Activated CD8-positive, alpha-beta T cell treated with anti-CD3 and anti-CD28 coated beads for 36 hours (primary cell): ENCODE results near the gene TTC23L. TPM values are rescaled to one million over a fixed set of nuclear protein-coding genes. Genes with fewer than 3 reads are reported as not detected.

Experiments used
- ATAC-seq: fragments of 200-7000 bp; cut with Tn5 transposase; one replicate; pipeline ENCODE4 v1.10.0; 2021; ENCODE audit warnings: mild to moderate bottlenecking, moderate library complexity
- CTCF ChIA-PET: fragments of 350-600 bp; sonication (Branson Sonifier 250); formaldehyde crosslinking; loops from one replicate; lab custom pipeline; 2021; ENCODE audit warnings: antibody characterized with exemption; lab: Charles Lee
- POLR2A ChIA-PET: fragments of 350-600 bp; sonication (Branson Sonifier 250); formaldehyde crosslinking; loops from one replicate; lab custom pipeline; 2021; ENCODE audit warnings: antibody characterized with exemption; lab: Charles Lee
- DNase-seq: peaks from one replicate; pipeline ENCODE4 v3.0.0-alpha.2; 2020
- H3K27ac Mint-ChIP-seq: one replicate; pipeline ENCODE4 v1.8.0; 2021; ENCODE audit warnings: mild to moderate bottlenecking, mixed read lengths
- H3K27me3 Mint-ChIP-seq: one replicate; pipeline ENCODE4 v1.8.0; 2021; ENCODE audit warnings: mixed read lengths
- H3K36me3 Mint-ChIP-seq: one replicate; pipeline ENCODE4 v1.8.0; 2021; ENCODE audit warnings: low read depth, mixed read lengths
- H3K4me1 Mint-ChIP-seq: one replicate; pipeline ENCODE4 v1.8.0; 2021; ENCODE audit warnings: low read depth, mixed read lengths
- H3K4me3 Mint-ChIP-seq: one replicate; pipeline ENCODE4 v1.8.0; 2021; ENCODE audit warnings: mild to moderate bottlenecking, moderate library complexity, mixed read lengths
- H3K9me3 Mint-ChIP-seq: one replicate; pipeline ENCODE4 v1.8.0; 2021; ENCODE audit warnings: mixed read lengths
- CTCF ChIP-seq: fragments of 200-600 bp; IDR thresholded peaks from one replicate; pipeline ENCODE4 v1.8.0; 2022; ENCODE audit warnings: antibody characterized with exemption, mild to moderate bottlenecking
- intact Hi-C: fragments of 100-400 bp; cut with micrococcal nuclease; formaldehyde crosslinking; loops from one replicate; pipeline ENCODE4 v1.10.0; 2022
- total RNA-seq, 2 experiments: library from RNA; stranded (reverse); gene quantifications; one replicate each; pipeline ENCODE4 v1.2.3, GENCODE V29; 2021

The TTC23L gene
- total RNA-seq, 2 experiments from 2014 or later: 0.22 to 0.41 TPM

GRCh38 chr5:34857161-34857560, 18.2 kb downstream of the TTC23L start:
- no peaks in the 10 kb centered on the region for H3K4me1 Mint-ChIP-seq
- no peaks in the 10 kb centered on the region for H3K9me3 Mint-ChIP-seq
- peaks cover 3% of the 10 kb centered on the region for H3K27me3 Mint-ChIP-seq
- POLR2A ChIA-PET: no interaction called here
- TF ChIP-seq CTCF: no peak
- H3K36me3 Mint-ChIP-seq: no peaks in the 10 kb centered on the region
- DNase-seq (no peak), ATAC-seq (no peak)
- H3K27ac Mint-ChIP-seq: no peak overlapping the region
- no peak overlapping the region for H3K4me3 Mint-ChIP-seq
- CTCF ChIA-PET: no interaction called here
- intact Hi-C loops: no loop called here

GRCh38 chr5:34857894-34858293, 18.9 kb downstream of the TTC23L start:
- no peak overlapping the region for H3K27ac Mint-ChIP-seq
- no peak for ATAC-seq
- no peak for TF ChIP-seq CTCF
- H3K9me3 Mint-ChIP-seq: no peaks in the 10 kb centered on the region
- peaks cover 3% of the 10 kb centered on the region for H3K27me3 Mint-ChIP-seq
- intact Hi-C loops: no loop called here
- DNase-seq: no peak
- no peaks in the 10 kb centered on the region for H3K4me1 Mint-ChIP-seq
- no peaks in the 10 kb centered on the region for H3K36me3 Mint-ChIP-seq
- POLR2A ChIA-PET: no interaction called here
- CTCF ChIA-PET: no interaction called here
- H3K4me3 Mint-ChIP-seq: no peak overlapping the region

DNA sequence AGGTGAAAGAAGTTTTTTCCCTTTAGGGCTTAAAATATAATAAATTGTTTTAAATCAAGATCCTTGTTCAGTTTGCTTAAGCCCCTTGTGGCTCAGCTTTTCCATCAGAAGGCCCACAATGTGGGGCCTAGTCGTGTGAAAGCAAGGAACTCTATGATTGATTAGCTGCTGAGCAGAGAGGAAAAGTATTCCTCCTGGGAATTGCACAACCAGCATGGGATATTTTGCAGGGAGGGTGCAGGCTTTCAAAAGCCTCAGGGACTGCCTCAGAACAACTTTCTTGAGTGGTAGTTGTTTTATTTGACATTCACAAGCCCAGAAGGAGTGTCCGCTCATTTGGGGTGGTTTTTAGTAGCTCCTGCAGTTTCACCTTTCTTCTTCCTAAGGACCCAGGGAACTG, 19.8 kb downstream of the TTC23L start:
- intact Hi-C loops: no loop called here
- no peak overlapping the region for H3K27ac Mint-ChIP-seq
- DNase-seq (no peak), ATAC-seq (no peak)
- H3K36me3 Mint-ChIP-seq: no peaks in the 10 kb centered on the region
- no peaks in the 10 kb centered on the region for H3K4me1 Mint-ChIP-seq
- no peak overlapping the region for H3K4me3 Mint-ChIP-seq
- CTCF ChIA-PET: no interaction called here
- peaks cover 2% of the 10 kb centered on the region for H3K27me3 Mint-ChIP-seq
- POLR2A ChIA-PET: no interaction called here
- no peaks in the 10 kb centered on the region for H3K9me3 Mint-ChIP-seq
- TF ChIP-seq CTCF: no peak

- Mint-ChIP-seq H3K27me3 (no peaks in the 10 kb centered on the region), H3K27ac (no peak overlapping the region), H3K36me3 (no peaks in the 10 kb centered on the region), H3K4me3 (no peak overlapping the region), H3K4me1 (no peaks in the 10 kb centered on the region), H3K9me3 (no peaks in the 10 kb centered on the region)
- no peak for TF ChIP-seq CTCF
- ChIA-PET POLR2A (no interaction called here), CTCF (interaction anchor here (1.5 kb wide), 1 partner anchor 39 kb away, joined by 4 read pairs; no protein-coding TSS in a partner anchor)
- DNase-seq (no peak), ATAC-seq (no peak)
- intact Hi-C loops: no loop called here
Measured at GRCh38 chr5:34859253-34859652, 20.3 kb downstream of the TTC23L start.

- ATAC-seq (no peak), DNase-seq (no peak)
- Mint-ChIP-seq H3K27me3 (no peaks in the 10 kb centered on the region), H3K36me3 (no peaks in the 10 kb centered on the region), H3K4me3 (no peak overlapping the region), H3K27ac (no peak overlapping the region), H3K4me1 (no peaks in the 10 kb centered on the region), H3K9me3 (no peaks in the 10 kb centered on the region)
- intact Hi-C loops: no loop called here
- CTCF ChIA-PET: no interaction called here
- POLR2A ChIA-PET: no interaction called here
- no peak for TF ChIP-seq CTCF
Measured at GRCh38 chr5:34863946-34864345, 25.0 kb downstream of the TTC23L start.
